ENCODE measurements around the gene LETM1. TPM values are rescaled to one million over a fixed set of nuclear protein-coding genes. Genes with fewer than 3 reads are reported as not detected.
A peak's percentile ranks its signal among the peaks of the same experiment; 100 is the strongest.

Gene LETM1
- total and polyA plus RNA-seq, 4 donors: 21.7 to 47.1 (median 26.8) TPM

GRCh38 chr4:1797861-1798579, 57.9 kb downstream of the LETM1 start:
- Histone ChIP-seq H3K27ac (ENCODE audit: low read depth in 1 of 2, low read length in 1 of 2) (no peak overlapping the region), H3K9ac (ENCODE audit: insufficient read depth in 1 of 2, low read length in 2 of 2) (no peak overlapping the region), H3K36me3 (ENCODE audit: control insufficient read depth in 4 of 4, insufficient read depth in 4 of 4, low read length in 4 of 4) (peaks cover 0 to 16% (median 2%) of the 10 kb centered on the region in 4 donors), H3K9me3 (ENCODE audit: control insufficient read depth in 4 of 4, insufficient read depth in 3 of 4, low read length in 3 of 4) (no peaks in the 10 kb centered on the region), H3K4me3 (no peak overlapping the region), H3K4me1 (ENCODE audit: control insufficient read depth in 5 of 5, insufficient read depth in 5 of 5, low read length in 5 of 5) (peaks cover 0 to 38% (median 11%) of the 10 kb centered on the region in 5 donors), H3K27me3 (ENCODE audit: control insufficient read depth in 3 of 3, insufficient read depth in 3 of 3, low read length in 2 of 3) (no peaks in the 10 kb centered on the region)
- peak; percentile 84 to 93 (median 84) for DNase-seq
- 83 to 85% methylated on average over 27 of the region's 27 CpGs for whole genome bisulfite sequencing, 2 donors
- TF ChIP-seq CTCF (IDR thresholded peaks at IDR 0.05; ENCODE audit: control extremely low read depth, extremely low read depth): no peak
- ATAC-seq (ENCODE audit: insufficient read depth, low FRiP score): no peak

- TF ChIP-seq CTCF (IDR thresholded peaks at IDR 0.05; ENCODE audit: control extremely low read depth, extremely low read depth): no peak
- no peaks in the 10 kb centered on the region for H3K27me3 ChIP-seq (ENCODE audit: control insufficient read depth in 3 of 3, insufficient read depth in 3 of 3, low read length in 2 of 3)
- DNase-seq (peak in 2 of 3 donors; percentile 38 to 66), ATAC-seq (ENCODE audit: insufficient read depth, low FRiP score) (no peak)
- H3K4me1 ChIP-seq (ENCODE audit: control insufficient read depth in 5 of 5, insufficient read depth in 5 of 5, low read length in 5 of 5): peaks cover 0 to 38% (median 14%) of the 10 kb centered on the region in 5 donors
- H3K9ac ChIP-seq (ENCODE audit: insufficient read depth in 1 of 2, low read length in 2 of 2): no peak overlapping the region
- H3K4me3 ChIP-seq: no peak overlapping the region
- no peak overlapping the region for H3K27ac ChIP-seq (ENCODE audit: low read depth in 1 of 2, low read length in 1 of 2)
- H3K36me3 ChIP-seq (ENCODE audit: control insufficient read depth in 4 of 4, insufficient read depth in 4 of 4, low read length in 4 of 4): peaks cover 0 to 15% (median 2%) of the 10 kb centered on the region in 4 donors
- no peaks in the 10 kb centered on the region for H3K9me3 ChIP-seq (ENCODE audit: control insufficient read depth in 4 of 4, insufficient read depth in 3 of 4, low read length in 3 of 4)
- 77 to 85% methylated on average over 16 of the region's 16 CpGs for WGBS, 2 donors
These were observed 58.6 kb downstream of the LETM1 start for GRCh38 chr4:1797298-1797860.

- no peaks in the 10 kb centered on the region for H3K27me3 ChIP-seq (ENCODE audit: control insufficient read depth in 3 of 3, insufficient read depth in 3 of 3, low read length in 2 of 3)
- DNase-seq (no peak), ATAC-seq (ENCODE audit: insufficient read depth, low FRiP score) (no peak)
- H3K4me3 ChIP-seq: no peak overlapping the region
- peaks cover 0 to 8% (median 0%) of the 10 kb centered on the region in 4 donors for H3K36me3 ChIP-seq (ENCODE audit: control insufficient read depth in 4 of 4, insufficient read depth in 4 of 4, low read length in 4 of 4)
- TF ChIP-seq CTCF (IDR thresholded peaks at IDR 0.05; ENCODE audit: control extremely low read depth, extremely low read depth): no peak
- H3K9me3 ChIP-seq (ENCODE audit: control insufficient read depth in 4 of 4, insufficient read depth in 3 of 4, low read length in 3 of 4): no peaks in the 10 kb centered on the region
- no peak overlapping the region for H3K9ac ChIP-seq (ENCODE audit: insufficient read depth in 1 of 2, low read length in 2 of 2)
- H3K27ac ChIP-seq (ENCODE audit: low read depth in 1 of 2, low read length in 1 of 2): no peak overlapping the region
- peaks cover 0 to 32% (median 14%) of the 10 kb centered on the region in 5 donors for H3K4me1 ChIP-seq (ENCODE audit: control insufficient read depth in 5 of 5, insufficient read depth in 5 of 5, low read length in 5 of 5)
- 88 to 94% methylated on average over 14 of the region's 14 CpGs for WGBS, 2 donors
These were observed 59.3 kb downstream of the LETM1 start for GRCh38 chr4:1796486-1797204.

Measured in lung (tissue), 12 donors.